HCT116 (cell line): Measurements from ENCODE around the gene OLA1.

Experiments used
- EGR1 ChIP-seq: IDR thresholded peaks from 2 replicates; pipeline ENCODE4 v1.6.1; 2012; ENCODE audit warnings: low read depth
- EZH2 ChIP-seq: fragments of 200-600 bp; sonication (generic); IDR thresholded peaks from 2 replicates; pipeline ENCODE4 v1.6.1; 2017; ENCODE audit warnings: antibody characterized with exemption, mixed run types
- EZH2phosphoT487 ChIP-seq: fragments of 200-600 bp; IDR thresholded peaks from 2 replicates; pipeline ENCODE4 v1.6.1; 2018; ENCODE audit warnings: antibody characterized with exemption, borderline replicate concordance
- JUND ChIP-seq: IDR thresholded peaks from 2 replicates; pipeline ENCODE4 v1.6.1; 2012
- MAX ChIP-seq: IDR thresholded peaks from 2 replicates; pipeline ENCODE4 v1.6.1; 2012
- POLR2A ChIP-seq: IDR thresholded peaks from 2 replicates; pipeline ENCODE4 v1.7.0; 2011; ENCODE audit warnings: borderline replicate concordance; ENCODE audit not compliant: insufficient read depth, insufficient read length; ENCODE audit errors: extremely low read depth
- POLR2AphosphoS5 ChIP-seq: IDR thresholded peaks from 2 replicates; pipeline ENCODE4 v1.6.1; 2011; ENCODE audit warnings: mild to moderate bottlenecking, low read depth, low read length, moderate library complexity
- RAD21 ChIP-seq: IDR thresholded peaks from 2 replicates; pipeline ENCODE4 v1.6.1; 2012; ENCODE audit warnings: low read depth, mild to moderate bottlenecking
- SRF ChIP-seq: IDR thresholded peaks from 2 replicates; pipeline ENCODE4 v1.6.1; 2012; ENCODE audit warnings: low read depth
- YY1 ChIP-seq: IDR thresholded peaks from 2 replicates; pipeline ENCODE4 v1.6.1; 2011; ENCODE audit warnings: low read length, low read depth, moderate library complexity, mild to moderate bottlenecking; ENCODE audit not compliant: insufficient replicate concordance; ENCODE audit errors: extremely low read depth
- ZNF274 ChIP-seq: fragments of 200-500 bp; sonication (Bioruptor generic); IDR thresholded peaks from 2 replicates; pipeline ENCODE4 v1.6.1; 2014; ENCODE audit warnings: mild to moderate bottlenecking, low read depth, low read length, inconsistent platforms
- TF ChIP-seq, protein P1 (sequence below), 3 experiments: fragments of 200-600 bp in 1 of 3; sonication (generic) in 1 of 3; IDR thresholded peaks in 2 of 3; conservative IDR thresholded peaks in 1 of 3; 2 replicates each; pipeline ENCODE4 v1.5.1; 2012 to 2017; ENCODE audit warnings: low read depth in 2 of 3, low read length in 2 of 3, antibody characterized with exemption in 1 of 3, borderline replicate concordance in 1 of 3, control low read depth in 1 of 3, mild to moderate bottlenecking in 1 of 3, mixed read lengths in 1 of 3, mixed run types in 1 of 3, moderate library complexity in 1 of 3; ENCODE audit not compliant: insufficient read depth in 1 of 3

DNA sequence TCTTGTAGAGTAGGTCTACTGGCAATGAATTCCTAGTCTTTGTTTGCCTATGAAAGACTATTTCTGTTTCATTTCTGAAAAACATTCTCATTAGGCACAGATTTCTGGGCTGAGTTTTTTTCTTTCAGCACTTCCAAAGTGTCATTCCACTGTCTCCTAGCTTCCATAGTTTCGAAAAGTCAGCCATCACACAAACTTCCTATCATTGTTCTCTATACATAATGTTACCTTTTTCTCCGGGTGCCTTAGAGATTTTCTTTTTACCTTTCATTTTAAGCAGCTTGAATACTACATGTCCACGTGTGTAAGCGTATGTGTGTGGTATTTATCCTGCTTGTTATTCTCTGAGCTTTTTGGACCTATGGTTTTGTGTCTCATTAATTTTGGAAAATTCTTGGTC, 55.7 kb downstream of the OLA1 start:
- TF ChIP-seq, protein P1, sequence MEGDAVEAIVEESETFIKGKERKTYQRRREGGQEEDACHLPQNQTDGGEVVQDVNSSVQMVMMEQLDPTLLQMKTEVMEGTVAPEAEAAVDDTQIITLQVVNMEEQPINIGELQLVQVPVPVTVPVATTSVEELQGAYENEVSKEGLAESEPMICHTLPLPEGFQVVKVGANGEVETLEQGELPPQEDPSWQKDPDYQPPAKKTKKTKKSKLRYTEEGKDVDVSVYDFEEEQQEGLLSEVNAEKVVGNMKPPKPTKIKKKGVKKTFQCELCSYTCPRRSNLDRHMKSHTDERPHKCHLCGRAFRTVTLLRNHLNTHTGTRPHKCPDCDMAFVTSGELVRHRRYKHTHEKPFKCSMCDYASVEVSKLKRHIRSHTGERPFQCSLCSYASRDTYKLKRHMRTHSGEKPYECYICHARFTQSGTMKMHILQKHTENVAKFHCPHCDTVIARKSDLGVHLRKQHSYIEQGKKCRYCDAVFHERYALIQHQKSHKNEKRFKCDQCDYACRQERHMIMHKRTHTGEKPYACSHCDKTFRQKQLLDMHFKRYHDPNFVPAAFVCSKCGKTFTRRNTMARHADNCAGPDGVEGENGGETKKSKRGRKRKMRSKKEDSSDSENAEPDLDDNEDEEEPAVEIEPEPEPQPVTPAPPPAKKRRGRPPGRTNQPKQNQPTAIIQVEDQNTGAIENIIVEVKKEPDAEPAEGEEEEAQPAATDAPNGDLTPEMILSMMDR (IDR thresholded peaks at IDR 0.05 in 2 of 3, conservative IDR thresholded peaks at IDR 0.05 in 1 of 3; ENCODE audit: borderline replicate concordance in 1 of 3, insufficient read depth in 1 of 3, low read depth in 2 of 3, low read length in 2 of 3), result no peak
- TF ChIP-seq POLR2A (no peak), EZH2 (no peak), JUND (no peak), SRF (no peak), ZNF274 (no peak), RAD21 (no peak), MAX (no peak), EZH2phosphoT487 (no peak), YY1 (no peak), POLR2AphosphoS5 (no peak), EGR1 (no peak)
